Measurements from ENCODE around the gene FALEC.
"Not testable (repeated sequence)": the region's sequence is repeated elsewhere in the genome, so short reads cannot be mapped to it uniquely, and the experiment has no call there.

FALEC gene

DNA sequence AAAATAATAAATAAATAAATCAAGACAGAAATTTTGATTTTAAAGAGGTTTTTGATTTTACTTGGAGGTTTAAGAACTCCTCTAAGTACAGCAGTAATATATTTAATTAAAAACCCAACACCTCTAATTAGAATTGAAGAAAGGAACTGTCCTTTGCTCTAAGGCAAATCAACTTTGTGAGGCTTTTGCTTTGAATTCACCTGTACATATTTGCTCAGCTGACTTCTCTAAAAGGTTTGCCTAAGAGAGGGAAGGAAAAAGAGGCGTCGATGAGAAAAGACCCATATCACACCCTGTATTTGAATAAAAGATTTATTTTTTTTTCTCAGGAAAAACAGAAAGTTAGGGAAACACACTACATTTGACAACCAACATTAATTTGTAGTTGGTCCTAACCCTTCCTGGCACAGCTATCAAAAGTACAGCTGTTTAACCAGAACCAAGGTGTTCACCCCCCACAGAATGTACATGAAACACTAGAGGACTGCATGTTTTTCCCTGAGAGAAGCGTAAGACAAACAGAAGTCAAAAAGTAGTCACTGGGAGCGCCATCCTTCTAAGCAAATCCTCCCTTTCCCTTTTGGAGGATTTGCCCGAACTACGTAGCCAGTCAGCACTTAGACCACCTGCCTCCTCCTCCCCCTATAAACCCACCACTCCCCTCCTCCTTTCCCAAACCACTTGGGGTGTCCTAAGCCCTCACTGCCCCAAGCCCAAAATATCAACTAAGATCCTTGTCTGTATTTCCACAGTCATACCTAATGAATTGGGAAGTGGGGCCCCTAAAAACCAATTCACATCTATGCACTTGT is 58.9 kb downstream of the FALEC start:
- DNase-seq (ENCODE audit: low read depth): no peak

DNA sequence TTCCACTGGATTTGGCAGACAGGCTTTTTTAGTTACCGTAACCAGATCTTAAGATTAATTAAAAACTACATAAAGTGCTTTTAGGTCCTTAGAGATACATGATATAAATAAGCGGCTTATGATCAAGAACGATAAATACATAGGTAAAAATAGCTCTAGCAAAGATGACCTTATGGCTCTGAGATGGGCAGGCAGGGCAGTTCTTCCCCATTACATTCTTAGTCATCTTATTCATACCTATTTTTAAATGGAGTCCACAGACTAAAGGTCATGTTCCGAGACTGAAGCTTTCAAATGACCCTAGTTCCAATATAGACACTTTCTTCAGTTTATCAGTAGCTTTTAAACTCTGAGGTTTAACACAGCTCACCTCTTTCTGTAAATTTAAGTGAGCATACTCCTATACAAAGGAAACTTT is 59.5 kb downstream of the FALEC start:
- DNase-seq (ENCODE audit: low read depth): no peak

DNA sequence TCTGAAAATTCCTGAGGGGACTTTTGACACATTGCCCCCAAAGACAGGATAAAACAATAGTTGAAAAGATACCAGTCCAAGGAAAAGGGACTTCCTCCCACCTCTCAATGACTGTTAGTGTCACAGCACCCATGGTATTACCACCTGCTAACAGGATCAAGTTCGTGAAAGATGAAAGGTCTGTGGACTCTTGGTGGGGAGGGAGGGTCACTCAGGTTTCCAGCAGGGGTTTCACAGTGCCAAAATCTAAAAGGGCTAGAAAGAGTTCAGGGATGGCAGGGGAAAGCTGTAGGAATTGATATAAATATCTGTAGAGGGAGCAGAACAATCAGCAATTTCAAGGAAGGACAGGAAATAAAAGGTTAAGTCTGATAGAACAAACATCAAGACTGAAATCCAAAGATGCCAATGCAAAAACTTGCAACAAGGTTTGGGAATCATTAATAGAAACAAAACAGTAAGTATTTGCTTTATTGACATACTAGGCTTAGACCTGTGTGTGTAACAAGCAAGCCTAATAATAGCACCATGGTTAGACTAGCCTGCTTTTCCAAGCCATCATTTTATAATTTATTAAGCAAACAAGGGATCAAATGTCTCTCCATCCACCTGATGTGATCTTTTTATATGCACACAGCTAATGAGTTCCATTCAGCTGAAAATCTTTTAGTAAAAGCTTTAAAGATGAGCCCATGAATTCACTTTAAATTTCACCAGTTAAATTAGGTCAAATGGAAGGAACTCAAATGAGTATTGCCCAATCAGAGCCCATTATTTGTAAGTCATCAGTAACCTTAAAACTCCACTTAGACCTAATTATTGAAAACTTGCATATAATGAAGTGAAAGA is 60.2 kb downstream of the FALEC start:
- DNase-seq (ENCODE audit: low read depth): no peak

DNA sequence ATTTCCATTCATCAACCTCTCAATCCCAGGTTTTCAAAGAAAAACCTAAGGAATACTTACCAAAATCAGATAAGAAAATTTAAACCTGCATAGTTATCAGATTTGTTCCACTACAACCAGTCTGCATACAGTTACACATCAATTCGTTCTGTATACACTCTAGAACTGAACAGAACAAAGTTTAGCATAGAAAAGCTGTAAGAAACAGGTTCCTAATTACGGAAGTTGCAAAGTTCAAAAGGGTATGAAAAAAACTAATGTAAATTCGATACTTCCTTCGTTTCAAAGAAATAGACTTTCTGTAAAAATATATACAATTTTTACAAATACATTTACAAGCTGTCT is 60.8 kb downstream of the FALEC start:
- no peak for DNase-seq (ENCODE audit: low read depth)

DNA sequence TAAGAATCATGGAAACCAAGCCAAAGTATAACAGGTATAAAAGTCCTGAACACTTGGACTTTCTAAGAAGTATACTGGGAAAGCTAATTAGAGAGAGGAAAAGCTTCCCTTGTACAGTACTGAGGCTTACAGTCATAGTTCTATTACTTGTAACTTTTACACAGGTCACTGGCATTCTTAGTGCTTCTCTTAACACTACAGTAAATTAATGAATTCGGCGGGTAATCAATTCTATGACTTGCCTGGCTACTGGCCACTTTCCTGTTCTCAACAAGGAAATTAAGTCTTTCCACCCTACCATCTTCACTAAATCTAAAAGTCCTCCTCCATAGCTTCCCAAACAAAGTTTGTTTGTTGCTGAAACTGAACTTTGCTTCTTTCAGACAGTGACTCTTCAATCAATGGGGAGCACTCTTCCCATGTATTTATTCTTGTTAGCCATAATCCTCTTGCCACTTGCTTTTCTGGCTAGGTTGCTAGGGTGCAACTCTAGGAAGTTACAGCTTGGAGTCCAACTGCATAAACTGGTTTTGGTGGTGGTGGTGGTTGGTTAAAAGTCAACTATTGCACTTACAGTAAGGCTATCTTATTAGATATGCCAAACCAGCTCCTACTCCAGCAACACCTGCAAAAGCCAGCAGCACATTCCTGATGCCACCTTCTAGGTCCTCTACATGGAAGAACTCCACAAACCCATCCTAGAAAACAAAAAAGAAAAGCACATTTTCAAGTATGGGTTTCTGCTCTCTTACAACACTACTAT is 61.4 kb downstream of the FALEC start:
- DNase-seq (ENCODE audit: low read depth): no peak

DNA sequence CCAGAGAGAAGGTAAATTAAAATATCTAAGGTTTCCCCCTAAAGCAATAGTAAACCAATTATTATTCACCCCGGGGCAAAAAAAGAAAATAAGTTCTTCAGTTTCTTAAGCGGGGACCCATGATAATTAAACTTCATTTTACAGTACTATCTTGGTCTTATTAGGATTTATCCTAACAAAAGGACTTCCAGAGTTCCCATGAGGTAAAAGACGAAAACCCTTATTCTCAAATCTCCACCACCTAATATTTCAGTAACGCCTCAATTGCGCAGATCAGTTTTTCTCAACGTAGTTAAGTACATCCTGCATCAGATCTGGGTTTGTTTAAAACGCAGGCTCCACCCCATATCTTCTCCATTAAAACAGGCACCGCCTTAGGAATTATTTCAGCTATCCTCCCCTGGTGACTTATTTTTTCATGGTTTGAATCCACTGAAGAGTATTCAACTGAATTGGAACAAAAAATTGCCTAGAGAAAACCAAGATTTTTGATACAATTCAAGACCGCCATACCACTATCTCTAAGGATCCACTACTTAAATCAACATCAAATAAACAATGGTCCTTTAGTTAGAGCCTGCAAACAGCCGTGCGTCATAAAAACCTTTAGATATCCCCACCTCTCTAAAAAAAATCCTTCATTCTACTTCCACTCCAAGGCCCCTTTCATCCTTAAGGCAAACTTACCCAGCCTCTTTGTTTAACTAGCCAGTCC is 62.2 kb downstream of the FALEC start:
- DNase-seq (ENCODE audit: low read depth): no peak

DNA sequence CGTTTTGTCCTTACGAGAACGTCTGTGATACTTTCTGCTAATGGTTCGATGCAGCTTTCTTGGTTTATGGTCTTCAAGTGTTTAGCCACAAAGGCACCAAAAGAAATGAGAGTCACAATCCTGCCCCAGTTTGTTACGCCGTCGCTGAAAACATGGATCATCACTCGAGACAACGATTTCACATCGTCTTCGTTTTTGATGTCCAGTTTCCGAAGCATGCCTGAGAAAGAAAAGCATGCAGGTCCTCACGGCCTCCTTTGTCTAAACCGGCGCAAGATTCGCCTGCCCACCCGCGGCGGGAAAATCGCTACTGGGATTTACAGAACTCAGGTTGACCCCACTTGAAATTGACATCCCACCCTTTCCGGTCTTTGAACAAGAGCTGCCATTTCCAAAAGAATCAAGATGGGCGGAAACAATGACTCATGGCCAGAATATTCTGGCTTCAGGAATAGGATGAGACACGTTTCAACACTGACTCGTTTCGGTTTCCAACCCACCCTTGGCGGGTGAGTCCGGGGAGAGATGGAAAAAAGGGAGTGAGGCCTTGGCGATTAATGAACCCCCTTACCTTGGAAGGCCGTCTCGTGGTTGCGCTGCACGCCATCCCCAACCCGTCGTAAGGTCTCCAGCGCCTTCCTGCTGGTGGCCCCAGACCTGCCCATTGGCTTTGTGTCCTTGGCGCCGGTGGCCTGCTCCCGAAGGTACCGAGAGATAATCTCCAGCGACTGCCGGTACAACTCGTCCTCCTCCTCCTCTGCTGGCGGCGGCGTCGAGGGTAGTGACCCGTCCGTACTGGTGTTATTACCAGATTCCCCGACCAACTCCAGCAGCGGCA is 62.9 kb downstream of the FALEC start:
- peak; percentile 31 for DNase-seq (ENCODE audit: low read depth)

DNA sequence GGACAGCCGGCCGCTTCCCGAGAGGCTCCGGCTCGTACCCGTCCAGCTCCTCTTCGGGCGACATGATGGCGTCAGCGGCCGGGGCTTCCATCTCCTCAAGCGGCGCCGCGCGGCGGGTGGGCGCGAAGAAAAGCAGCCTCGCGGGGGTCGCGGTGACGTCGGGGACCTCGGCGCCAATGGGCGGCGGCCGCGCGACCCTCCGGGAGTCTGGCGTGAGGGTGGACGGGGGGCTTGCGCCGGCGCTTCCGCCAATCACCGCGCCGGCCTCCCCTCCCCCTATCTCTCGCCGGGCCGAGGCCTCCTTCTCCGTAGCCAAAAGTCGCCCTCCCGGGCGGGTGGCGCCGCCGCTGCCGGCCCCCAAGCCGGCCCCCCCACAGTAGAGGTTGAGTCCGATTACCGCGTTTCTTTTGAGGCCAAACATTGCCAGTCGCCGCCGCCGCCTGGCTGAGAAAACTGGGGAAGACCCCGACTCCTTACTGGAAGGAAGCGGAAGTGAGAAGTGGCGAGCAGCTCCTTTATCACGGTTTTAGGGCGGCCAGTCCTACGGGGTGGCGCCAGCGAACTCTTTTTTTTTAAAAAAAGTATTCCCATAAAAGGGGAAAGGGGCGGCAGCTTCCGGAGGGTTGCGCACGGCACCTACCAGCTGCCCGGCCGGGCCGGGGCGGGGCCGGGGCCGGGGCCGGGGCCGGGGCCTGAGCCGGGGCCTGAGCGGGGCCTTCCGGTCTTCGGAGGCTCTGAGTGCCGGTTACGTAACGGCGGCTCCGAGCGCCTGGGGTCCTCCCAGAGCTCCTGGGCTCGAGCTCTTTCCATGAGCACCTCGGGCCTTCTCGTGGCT is 63.8 kb downstream of the FALEC start, which contains the start of gene MCL1:
Gene MCL1 (minus strand): TSS at position 501 of the 835 bp plus-strand sequence. CDS start 80 bp downstream, at position 421.
- DNase-seq (ENCODE audit: low read depth): peak; percentile 74

DNA sequence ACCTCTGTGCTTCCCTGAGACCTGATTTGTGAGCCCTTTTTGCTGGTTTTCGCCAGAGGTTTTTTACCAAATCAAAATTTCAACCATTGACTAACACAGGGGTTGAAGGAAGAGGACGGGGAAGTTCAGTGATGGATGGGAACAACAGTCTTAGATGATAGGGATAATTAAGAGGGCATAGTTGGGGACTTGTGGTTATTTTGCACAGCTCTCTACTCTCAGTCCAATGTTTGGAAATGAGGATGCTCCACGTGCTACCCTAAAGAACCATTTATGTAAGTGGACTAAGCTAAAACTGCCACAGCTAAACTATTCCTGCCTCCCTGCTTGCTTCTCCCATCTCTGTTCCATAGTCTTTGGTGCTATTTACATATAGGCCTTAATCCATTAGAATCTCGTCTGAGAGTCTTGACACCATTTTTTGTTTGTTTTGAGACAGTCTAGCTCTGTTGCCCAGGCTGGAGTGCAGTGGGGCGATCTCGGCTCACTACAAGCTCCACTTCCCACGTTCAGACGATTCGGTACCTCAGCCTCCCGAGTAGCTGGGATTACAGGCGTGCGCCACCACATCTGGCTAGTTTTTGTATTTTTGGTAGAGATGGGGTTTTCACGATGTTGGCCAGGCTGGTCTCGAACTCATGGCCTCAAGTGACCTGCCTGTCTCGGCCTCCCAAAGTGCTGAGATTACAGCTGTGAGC is 64.5 kb downstream of the FALEC start:
- no peak for DNase-seq (ENCODE audit: low read depth)

DNA sequence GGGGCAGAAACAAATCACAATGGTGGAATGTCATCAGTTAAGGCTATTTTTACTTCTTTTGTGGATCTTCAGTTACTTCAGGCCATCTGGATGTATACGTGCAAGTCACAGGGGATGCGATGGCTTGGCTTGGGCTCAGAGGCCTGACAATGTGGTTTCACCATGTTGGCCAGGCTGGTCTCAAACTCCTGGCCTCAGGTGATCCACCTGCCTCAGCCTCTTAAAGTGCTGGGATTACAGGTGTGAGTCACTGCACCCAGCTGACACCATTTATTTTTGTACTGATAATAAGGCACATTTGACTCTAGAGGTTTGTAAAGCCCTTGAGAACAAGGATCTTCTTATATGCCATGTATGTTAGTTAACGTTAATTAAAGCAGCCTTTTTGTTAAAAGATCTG is 65.4 kb downstream of the FALEC start:
- DNase-seq (ENCODE audit: low read depth): not testable (repeated sequence)

DNA sequence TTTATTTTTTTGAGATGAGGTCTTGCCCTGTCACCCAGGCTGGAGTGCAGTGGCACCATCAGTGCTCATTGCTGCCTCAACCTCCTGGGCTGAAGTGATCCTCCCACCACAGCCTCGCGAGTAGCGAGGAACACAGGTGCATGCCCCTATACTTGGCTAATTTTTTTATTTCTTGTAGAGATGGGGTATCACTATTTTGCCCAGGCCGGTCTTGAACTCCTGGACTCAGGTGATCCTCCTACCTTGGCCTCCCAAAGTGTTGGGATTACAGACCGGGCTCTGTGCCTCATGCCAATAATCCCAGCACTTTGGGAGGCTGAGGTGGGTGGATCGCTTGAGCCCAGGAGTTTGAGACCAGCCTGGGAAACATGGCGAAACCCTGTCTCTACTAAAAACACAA is 65.9 kb downstream of the FALEC start:
- DNase-seq (ENCODE audit: low read depth): not testable (repeated sequence)

DNA sequence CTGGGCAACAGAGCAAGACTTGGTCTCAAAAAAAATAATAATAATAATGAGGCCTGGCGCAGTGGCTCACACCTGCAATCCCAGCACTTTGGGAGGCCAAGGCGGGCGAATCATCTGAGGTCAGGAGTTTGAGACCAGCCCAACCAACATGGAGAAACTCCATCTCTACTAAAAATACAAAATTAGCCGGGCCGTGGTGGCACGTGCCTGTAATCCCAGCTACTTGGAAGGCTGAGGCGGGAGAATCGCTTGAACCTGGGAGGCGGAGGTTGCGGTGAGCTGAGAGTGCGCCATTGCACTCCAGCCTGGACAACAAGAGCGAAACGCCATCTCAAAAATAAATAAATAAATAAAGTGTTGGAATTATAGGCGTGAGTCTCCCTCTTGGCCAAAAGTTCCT is 66.4 kb downstream of the FALEC start:
- DNase-seq (ENCODE audit: low read depth): not testable (repeated sequence)

DNA sequence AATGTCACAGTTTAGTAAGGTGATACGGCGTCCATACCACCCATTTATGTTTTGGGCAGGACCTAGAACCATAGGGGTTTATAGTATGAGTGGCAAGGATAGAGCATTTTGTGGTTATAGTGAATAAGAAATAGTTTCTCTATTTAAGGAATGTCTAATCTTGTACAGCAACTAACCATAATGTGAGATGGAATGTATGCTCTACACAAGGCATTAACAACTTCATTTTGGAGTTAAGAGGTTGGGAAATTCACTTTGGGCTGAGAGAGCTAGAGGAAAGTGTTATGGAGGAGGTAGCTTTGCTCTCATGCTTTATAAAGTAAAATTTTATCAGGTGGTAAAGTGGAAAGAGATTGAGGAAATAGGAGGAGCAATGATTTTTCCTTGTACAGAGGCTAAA is 66.8 kb downstream of the FALEC start:
- DNase-seq (ENCODE audit: low read depth): no peak
